Prostate gland (tissue), 2 donors: ENCODE data around the gene FHOD1. TPM values are rescaled to one million over a fixed set of nuclear protein-coding genes. Genes with fewer than 3 reads are reported as not detected.
A peak's percentile ranks its signal among the peaks of the same experiment; 100 is the strongest.

Experiments used
- DNase-seq: peaks from one replicate; pipeline ENCODE4 v3.0.0-alpha.2; 2019; ENCODE audit warnings: low spot score
- H3K27ac ChIP-seq, 2 donors: fragments of 200-600 bp; sonication (generic); 2 replicates each; pipeline ENCODE4 v1.5.1; 2017 to 2019
- H3K27me3 ChIP-seq: fragments of 200-600 bp; sonication (generic); replicated peaks from 2 replicates; pipeline ENCODE4 v1.5.1; 2019; ENCODE audit not compliant: insufficient read depth
- H3K36me3 ChIP-seq, 2 donors: fragments of 200-600 bp; sonication (generic); 1 replicate in 1 of 2; 2 replicates in 1 of 2; pipeline versions ENCODE4 v1.5.1 to v1.8.1; 2017 to 2019
- H3K4me1 ChIP-seq: fragments of 200-600 bp; sonication (generic); replicated peaks from 2 replicates; pipeline ENCODE4 v1.5.1; 2019
- H3K4me3 ChIP-seq, 2 donors: fragments of 200-600 bp; sonication (generic); 2 replicates each; pipeline ENCODE4 v1.5.1; 2017 to 2019
- H3K9me3 ChIP-seq: fragments of 200-600 bp; sonication (generic); 2 replicates; pipeline ENCODE4 v1.5.1; 2017
- POLR2A ChIP-seq: fragments of 450-650 bp; IDR thresholded peaks from one replicate; pipeline ENCODE4 v1.6.1; 2016; ENCODE audit warnings: antibody characterized with exemption, mild to moderate bottlenecking
- POLR2AphosphoS5 ChIP-seq: sonication (generic); formaldehyde crosslinking; IDR thresholded peaks from one replicate; pipeline ENCODE4 v1.6.1; 2017; ENCODE audit warnings: antibody characterized with exemption
- WGBS: methylation state at CpG from one replicate; pipeline ENCODE4 v1.1.5; 2018; 5-methylcytosine and 5-hydroxymethylcytosine counted together
- intact Hi-C: fragments of 100-400 bp; cut with DNase I; formaldehyde crosslinking; loops from one replicate; pipeline ENCODE4 v1.14.2; 2022
- total RNA-seq, 2 donors: library from RNA; depleted of rRNA; stranded (reverse); fragments of >200 nt; gene quantifications; one replicate each; pipeline ENCODE4 v1.1.0, GENCODE V29; 2016
- TF ChIP-seq, protein P1 (sequence below), 4 experiments: fragments of 200-600 bp in 2 of 4; fragments of 450-650 bp in 2 of 4; sonication (generic) in 2 of 4; IDR thresholded peaks; 1 replicate in 3 of 4; 2 replicates in 1 of 4; pipeline ENCODE4 v1.5.1; 2016 to 2019; ENCODE audit warnings: antibody characterized with exemption in 4 of 4, mild to moderate bottlenecking in 2 of 4, moderate library complexity in 2 of 4

FHOD1 gene
- total RNA-seq, 2 donors from 2014 or later = 11.2 to 46.1 TPM

DNA sequence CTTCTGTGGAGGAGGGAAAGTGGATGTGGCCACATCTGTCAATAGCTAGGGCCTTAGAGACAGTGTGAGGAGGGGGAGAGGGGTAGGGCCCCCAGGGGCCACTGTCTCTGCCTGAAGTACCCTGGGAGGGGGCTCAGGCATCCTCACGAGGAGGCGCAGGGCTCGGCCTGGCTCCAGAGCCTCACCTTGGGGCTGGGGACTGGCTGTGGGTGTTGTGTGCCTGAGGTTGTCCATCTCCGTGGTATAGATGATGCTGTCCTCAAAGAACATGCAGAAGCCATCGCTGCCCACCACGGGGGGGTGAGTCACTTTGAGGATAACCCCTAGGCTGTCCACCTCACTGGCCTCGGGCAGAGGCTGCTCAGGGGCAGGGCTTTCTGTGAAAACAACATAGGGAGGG, 44.2 kb upstream of the FHOD1 start:
- TF ChIP-seq, protein P1, sequence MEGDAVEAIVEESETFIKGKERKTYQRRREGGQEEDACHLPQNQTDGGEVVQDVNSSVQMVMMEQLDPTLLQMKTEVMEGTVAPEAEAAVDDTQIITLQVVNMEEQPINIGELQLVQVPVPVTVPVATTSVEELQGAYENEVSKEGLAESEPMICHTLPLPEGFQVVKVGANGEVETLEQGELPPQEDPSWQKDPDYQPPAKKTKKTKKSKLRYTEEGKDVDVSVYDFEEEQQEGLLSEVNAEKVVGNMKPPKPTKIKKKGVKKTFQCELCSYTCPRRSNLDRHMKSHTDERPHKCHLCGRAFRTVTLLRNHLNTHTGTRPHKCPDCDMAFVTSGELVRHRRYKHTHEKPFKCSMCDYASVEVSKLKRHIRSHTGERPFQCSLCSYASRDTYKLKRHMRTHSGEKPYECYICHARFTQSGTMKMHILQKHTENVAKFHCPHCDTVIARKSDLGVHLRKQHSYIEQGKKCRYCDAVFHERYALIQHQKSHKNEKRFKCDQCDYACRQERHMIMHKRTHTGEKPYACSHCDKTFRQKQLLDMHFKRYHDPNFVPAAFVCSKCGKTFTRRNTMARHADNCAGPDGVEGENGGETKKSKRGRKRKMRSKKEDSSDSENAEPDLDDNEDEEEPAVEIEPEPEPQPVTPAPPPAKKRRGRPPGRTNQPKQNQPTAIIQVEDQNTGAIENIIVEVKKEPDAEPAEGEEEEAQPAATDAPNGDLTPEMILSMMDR (IDR thresholded peaks at IDR 0.05) = no peak
- TF ChIP-seq POLR2A = no peak
- TF ChIP-seq POLR2AphosphoS5 = no peak
- Histone ChIP-seq H3K36me3 (no peaks in the 10 kb centered on the region), H3K4me1 (no peaks in the 10 kb centered on the region), H3K9me3 (no peaks in the 10 kb centered on the region), H3K4me3 (no peak overlapping the region), H3K27ac (no peak overlapping the region), H3K27me3 (no peaks in the 10 kb centered on the region)
- intact Hi-C loops = no loop called here
- WGBS = 85% methylated on average over 7 of the region's 7 CpGs
- DNase-seq = no peak

DNA sequence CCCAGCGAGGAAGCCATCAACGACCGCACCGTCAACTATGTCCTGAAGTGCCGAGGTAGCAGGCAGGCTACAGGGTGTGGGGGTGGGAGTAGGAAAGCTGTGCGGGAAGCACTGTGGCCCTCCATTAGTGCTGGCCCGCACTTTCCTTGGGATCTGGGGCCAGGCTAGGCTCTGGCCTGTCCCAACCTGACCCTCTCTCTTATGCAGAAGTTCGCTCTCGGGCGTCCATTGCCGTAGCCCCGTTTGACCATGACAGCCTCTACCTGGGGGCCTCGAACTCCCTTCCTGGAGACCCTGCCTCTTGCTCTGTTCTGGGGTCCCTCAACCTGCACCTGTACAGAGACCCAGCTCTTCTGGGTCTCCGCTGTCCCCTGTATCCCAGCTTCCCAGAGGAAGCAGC, 40.7 kb upstream of the FHOD1 start:
- intact Hi-C loops = loop anchor here (10.0 kb wide), 1 partner anchor 107 kb away; the partner anchor contains the start of gene TPPP3
- Histone ChIP-seq H3K4me3 (no peak overlapping the region), H3K36me3 (no peaks in the 10 kb centered on the region), H3K9me3 (no peaks in the 10 kb centered on the region), H3K4me1 (no peaks in the 10 kb centered on the region), H3K27ac (no peak overlapping the region), H3K27me3 (no peaks in the 10 kb centered on the region)
- WGBS = 93% methylated on average over 14 of the region's 14 CpGs
- DNase-seq = no peak
- TF ChIP-seq, protein P1 (IDR thresholded peaks at IDR 0.05) = no peak
- TF ChIP-seq POLR2AphosphoS5 (no peak), POLR2A (no peak)

DNA sequence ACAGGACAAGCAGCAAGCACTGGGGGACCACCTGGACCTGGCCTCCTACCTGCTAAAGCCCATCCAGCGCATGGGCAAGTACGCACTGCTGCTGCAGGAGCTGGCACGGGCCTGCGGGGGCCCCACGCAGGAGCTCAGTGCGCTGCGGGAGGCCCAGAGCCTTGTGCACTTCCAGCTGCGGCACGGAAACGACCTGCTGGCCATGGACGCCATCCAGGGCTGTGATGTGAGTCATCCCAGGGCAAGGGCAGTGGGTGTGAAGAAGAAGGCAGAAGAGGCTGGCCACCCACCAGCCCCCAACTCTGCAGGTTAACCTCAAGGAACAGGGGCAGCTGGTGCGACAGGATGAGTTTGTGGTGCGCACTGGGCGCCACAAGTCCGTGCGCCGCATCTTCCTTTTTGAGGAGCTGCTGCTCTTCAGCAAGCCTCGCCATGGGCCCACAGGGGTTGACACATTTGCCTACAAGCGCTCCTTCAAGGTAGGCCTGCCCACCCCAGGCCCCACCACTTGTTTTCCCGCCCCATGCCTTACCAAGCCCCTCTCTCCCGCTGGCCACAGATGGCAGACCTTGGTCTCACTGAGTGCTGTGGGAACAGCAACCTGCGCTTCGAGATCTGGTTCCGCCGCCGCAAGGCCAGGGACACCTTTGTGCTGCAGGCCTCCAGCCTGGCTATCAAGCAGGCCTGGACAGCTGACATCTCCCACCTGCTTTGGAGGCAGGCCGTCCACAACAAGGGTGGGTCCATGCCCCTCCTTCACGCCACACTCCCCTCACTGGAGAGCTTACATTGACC, 39.4 kb upstream of the FHOD1 start:
- H3K9me3 ChIP-seq = no peaks in the 10 kb centered on the region
- intact Hi-C loops = loop anchor here (10.0 kb wide), 1 partner anchor 108 kb away; the partner anchor contains the start of gene TPPP3
- DNase-seq = no peak
- 91% methylated on average over 24 of the region's 28 CpGs for WGBS
- H3K4me1 ChIP-seq = no peaks in the 10 kb centered on the region
- no peak overlapping the region for H3K27ac ChIP-seq
- TF ChIP-seq, protein P1 (IDR thresholded peaks at IDR 0.05) = no peak
- TF ChIP-seq POLR2A (no peak), POLR2AphosphoS5 (no peak)
- no peak overlapping the region for H3K4me3 ChIP-seq
- no peaks in the 10 kb centered on the region for H3K27me3 ChIP-seq
- H3K36me3 ChIP-seq = no peaks in the 10 kb centered on the region

DNA sequence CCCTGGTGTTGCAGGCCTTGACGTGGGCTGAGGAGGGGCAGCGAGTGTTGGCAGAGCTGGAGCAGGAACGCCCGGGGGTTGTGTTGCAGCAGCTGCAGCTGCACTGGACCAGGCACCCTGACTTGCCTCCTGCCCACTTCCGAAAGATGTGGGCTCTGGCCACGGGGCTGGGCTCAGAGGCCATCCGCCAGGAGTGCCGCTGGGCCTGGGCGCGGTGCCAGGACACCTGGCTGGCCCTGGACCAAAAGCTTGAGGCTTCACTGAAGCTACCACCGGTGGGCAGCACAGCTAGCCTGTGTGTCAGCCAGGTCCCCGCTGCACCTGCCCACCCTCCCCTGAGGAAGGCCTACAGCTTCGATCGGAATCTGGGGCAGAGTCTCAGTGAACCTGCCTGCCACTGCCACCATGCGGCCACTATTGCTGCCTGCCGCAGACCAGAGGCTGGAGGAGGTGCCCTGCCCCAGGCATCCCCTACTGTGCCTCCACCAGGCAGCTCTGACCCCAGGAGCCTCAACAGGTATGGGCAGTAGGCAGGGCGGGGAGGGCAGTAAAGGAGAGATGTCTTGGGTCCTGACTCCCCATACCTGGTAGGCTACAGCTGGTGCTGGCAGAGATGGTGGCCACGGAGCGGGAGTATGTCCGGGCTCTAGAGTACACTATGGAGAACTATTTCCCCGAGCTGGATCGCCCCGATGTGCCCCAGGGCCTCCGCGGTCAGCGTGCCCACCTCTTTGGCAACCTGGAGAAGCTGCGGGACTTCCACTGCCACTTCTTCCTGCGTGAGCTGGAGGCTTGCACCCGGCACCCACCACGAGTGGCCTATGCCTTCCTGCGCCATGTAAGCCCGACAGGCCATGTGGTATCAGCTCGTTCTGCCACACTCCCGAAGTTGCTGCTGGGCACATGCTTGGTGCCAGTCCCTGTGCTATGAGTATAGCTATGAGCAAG, 37.7 kb upstream of the FHOD1 start:
- no peaks in the 10 kb centered on the region for H3K36me3 ChIP-seq
- intact Hi-C loops = loop anchor here (10.0 kb wide), 1 partner anchor 110 kb away; the partner anchor contains the start of gene TPPP3
- no peak overlapping the region for H3K4me3 ChIP-seq
- no peaks in the 10 kb centered on the region for H3K9me3 ChIP-seq
- DNase-seq = peak; percentile 36
- no peaks in the 10 kb centered on the region for H3K4me1 ChIP-seq
- TF ChIP-seq, protein P1 (IDR thresholded peaks at IDR 0.05) = peak in 3 of 4 experiments; percentile 36 to 71 (median 45)
- TF ChIP-seq POLR2A (no peak), POLR2AphosphoS5 (peak; percentile 15)
- no peaks in the 10 kb centered on the region for H3K27me3 ChIP-seq
- no peak overlapping the region for H3K27ac ChIP-seq
- WGBS = 66% methylated on average over 33 of the region's 34 CpGs
